Measurements from ENCODE around the gene RGSL1. TPM values are rescaled to one million over a fixed set of nuclear protein-coding genes. Genes with fewer than 3 reads are reported as not detected.
"Not testable (repeated sequence)": the region's sequence is repeated elsewhere in the genome, so short reads cannot be mapped to it uniquely, and the experiment has no call there.

RGSL1 gene
- total RNA-seq, 1 experiment from 2014 or later: 0.07 TPM

- no peak for DNase-seq (ENCODE audit: extremely low read depth, low read depth)
Observed at GRCh38 chr1:182444497-182444896, 5.4 kb upstream of the RGSL1 start.

GRCh38 chr1:182446033-182446669 is 3.8 kb upstream of the RGSL1 start:
- peak; percentile 74 for DNase-seq (ENCODE audit: extremely low read depth, low read depth)

GRCh38 chr1:182447124-182447523 is 2.8 kb upstream of the RGSL1 start:
- not testable (repeated sequence) for DNase-seq (ENCODE audit: extremely low read depth, low read depth)

- DNase-seq (ENCODE audit: extremely low read depth, low read depth): no peak
Observed at GRCh38 chr1:182447660-182448059, 2.3 kb upstream of the RGSL1 start.

- no peak for DNase-seq (ENCODE audit: extremely low read depth, low read depth)
Observed at GRCh38 chr1:182453631-182454030, 3.7 kb downstream of the RGSL1 start.

GRCh38 chr1:182457844-182458243 is 7.9 kb downstream of the RGSL1 start:
- no peak for DNase-seq (ENCODE audit: extremely low read depth, low read depth)

GRCh38 chr1:182459949-182460348 is 10.0 kb downstream of the RGSL1 start:
- no peak for DNase-seq (ENCODE audit: extremely low read depth, low read depth)

GRCh38 chr1:182460550-182460951 is 10.6 kb downstream of the RGSL1 start:
- DNase-seq (ENCODE audit: extremely low read depth, low read depth): peak; percentile 24

- DNase-seq (ENCODE audit: extremely low read depth, low read depth): no peak
Observed at GRCh38 chr1:182473556-182473955, 23.6 kb downstream of the RGSL1 start.

GRCh38 chr1:182476625-182477024 is 26.7 kb downstream of the RGSL1 start:
- DNase-seq (ENCODE audit: extremely low read depth, low read depth): no peak

GRCh38 chr1:182478238-182478637 is 28.3 kb downstream of the RGSL1 start:
- no peak for DNase-seq (ENCODE audit: extremely low read depth, low read depth)

GRCh38 chr1:182484067-182484466 is 34.1 kb downstream of the RGSL1 start:
- DNase-seq (ENCODE audit: extremely low read depth, low read depth): no peak

GRCh38 chr1:182484531-182485257 is 34.7 kb downstream of the RGSL1 start:
- no peak for DNase-seq (ENCODE audit: extremely low read depth, low read depth)

GRCh38 chr1:182485861-182486260 is 35.9 kb downstream of the RGSL1 start:
- no peak for DNase-seq (ENCODE audit: extremely low read depth, low read depth)

- DNase-seq (ENCODE audit: extremely low read depth, low read depth): no peak
Observed at GRCh38 chr1:182488803-182489202, 38.9 kb downstream of the RGSL1 start.

GRCh38 chr1:182493063-182493462 is 43.1 kb downstream of the RGSL1 start:
- no peak for DNase-seq (ENCODE audit: extremely low read depth, low read depth)

GRCh38 chr1:182495002-182495401 is 45.1 kb downstream of the RGSL1 start:
- no peak for DNase-seq (ENCODE audit: extremely low read depth, low read depth)

GRCh38 chr1:182495693-182496092 is 45.7 kb downstream of the RGSL1 start:
- no peak for DNase-seq (ENCODE audit: extremely low read depth, low read depth)

- no peak for DNase-seq (ENCODE audit: extremely low read depth, low read depth)
Observed at GRCh38 chr1:182507685-182508084, 57.7 kb downstream of the RGSL1 start.

- no peak for DNase-seq (ENCODE audit: extremely low read depth, low read depth)
Observed at GRCh38 chr1:182515556-182515955, 65.6 kb downstream of the RGSL1 start.

- DNase-seq (ENCODE audit: extremely low read depth, low read depth): no peak
Observed at GRCh38 chr1:182520736-182521135, 70.8 kb downstream of the RGSL1 start.

GRCh38 chr1:182525342-182525741 is 75.4 kb downstream of the RGSL1 start:
- no peak for DNase-seq (ENCODE audit: extremely low read depth, low read depth)

Measured in NCI-H460 (cell line).